Keratinocyte (primary cell): ENCODE results near the gene PRKCA. TPM values are rescaled to one million over a fixed set of nuclear protein-coding genes. Genes with fewer than 3 reads are reported as not detected.

Experiments
- DNase-seq: peaks from one replicate; pipeline ENCODE4 v3.0.0-alpha.2; 2011; ENCODE audit warnings: low read depth, missing footprints, low spot score
- FAIRE-seq: peaks from 2 replicates; lab custom pipeline; 2011; peaks lifted over from hg19 to GRCh38; lab: Jason Lieb, UNC
- H2AFZ ChIP-seq: 2 replicates; pipeline ENCODE4 v1.6.0; 2012; ENCODE audit warnings: low read length, control low read depth, inconsistent platforms; ENCODE audit not compliant: control insufficient read depth
- H3K27ac ChIP-seq: 2 replicates; pipeline ENCODE4 v1.5.1; 2011; ENCODE audit warnings: low read length; ENCODE audit not compliant: control insufficient read depth, insufficient read depth
- H3K27me3 ChIP-seq: 3 replicates; pipeline ENCODE4 v1.6.0; 2011; ENCODE audit warnings: low read length; ENCODE audit not compliant: control insufficient read depth, insufficient read depth; ENCODE audit errors: extremely low read depth
- H3K36me3 ChIP-seq, 2 experiments: 2 replicates in 1 of 2; 3 replicates in 1 of 2; pipeline ENCODE4 v1.5.1; 2011; ENCODE audit warnings: low read length in 2 of 2, mild to moderate bottlenecking in 1 of 2; ENCODE audit not compliant: control insufficient read depth in 2 of 2, insufficient read depth in 2 of 2; ENCODE audit errors: extremely low read depth in 1 of 2
- H3K4me1 ChIP-seq: 3 replicates; pipeline ENCODE4 v1.5.1; 2011; ENCODE audit warnings: low read length; ENCODE audit not compliant: control insufficient read depth, insufficient read depth; ENCODE audit errors: extremely low read depth
- H3K4me2 ChIP-seq: 3 replicates; pipeline ENCODE4 v1.6.0; 2011; ENCODE audit warnings: low read depth, low read length; ENCODE audit not compliant: control insufficient read depth, insufficient read depth; ENCODE audit errors: extremely low read depth
- H3K4me3 ChIP-seq, 3 experiments: fragments of 200-600 bp in 1 of 3; sonication (generic) in 1 of 3; 2 replicates in 2 of 3; 3 replicates in 1 of 3; pipeline ENCODE4 v1.5.1; 2011 to 2016; ENCODE audit warnings: low read length in 3 of 3, mild to moderate bottlenecking in 3 of 3, control low read depth in 2 of 3, inconsistent platforms in 1 of 3, low read depth in 1 of 3, mixed read lengths in 1 of 3, mixed run types in 1 of 3, moderate library complexity in 1 of 3; ENCODE audit not compliant: control insufficient read depth in 2 of 3, insufficient read depth in 2 of 3; ENCODE audit errors: extremely low read depth in 1 of 3
- H3K79me2 ChIP-seq: 2 replicates; pipeline ENCODE4 v1.6.0; 2012; ENCODE audit warnings: low read length; ENCODE audit not compliant: control insufficient read depth, insufficient read depth
- H3K9ac ChIP-seq: 3 replicates; pipeline ENCODE4 v1.6.0; 2011; ENCODE audit warnings: low read length; ENCODE audit not compliant: control insufficient read depth, insufficient read depth; ENCODE audit errors: extremely low read depth
- H3K9me1 ChIP-seq: 3 replicates; pipeline ENCODE4 v1.6.0; 2011; ENCODE audit warnings: low read length; ENCODE audit not compliant: control insufficient read depth, insufficient read depth; ENCODE audit errors: extremely low read depth
- H3K9me3 ChIP-seq: 2 replicates; pipeline ENCODE4 v1.5.1; 2012; ENCODE audit warnings: low read depth, low read length; ENCODE audit not compliant: control insufficient read depth
- H4K20me1 ChIP-seq: 3 replicates; pipeline ENCODE4 v1.6.0; 2011; ENCODE audit warnings: low read length; ENCODE audit not compliant: control insufficient read depth, insufficient read depth; ENCODE audit errors: extremely low read depth
- CTCF ChIP-seq, 3 experiments: IDR thresholded peaks in 1 of 3; conservative IDR thresholded peaks in 1 of 3; optimal IDR thresholded peaks in 1 of 3; 2 replicates in 2 of 3; 3 replicates in 1 of 3; pipeline versions ENCODE3 to v1.5.1; 2011; ENCODE audit warnings: low read length in 3 of 3, mild to moderate bottlenecking in 3 of 3, moderate library complexity in 2 of 3, control low read depth in 1 of 3, inconsistent platforms in 1 of 3; ENCODE audit not compliant: insufficient read depth in 2 of 3; ENCODE audit errors: extremely low read depth in 1 of 3
- EZH2 ChIP-seq: IDR thresholded peaks from one replicate; pipeline ENCODE4 v1.6.1; 2012; ENCODE audit warnings: inconsistent platforms, mild to moderate bottlenecking, low read length, moderate library complexity
- dilution Hi-C: fragments of 300-500 bp; cut with MboI; formaldehyde crosslinking; loops from one replicate; pipeline ENCODE4 v1.7.0; 2020; ENCODE audit warnings: low sequenced_read_pairs; ENCODE audit not compliant: extremely low pct_ligation_motif_present
- polyA plus RNA-seq, 5 experiments: library from polyadenylated mRNA; depleted of rRNA in 3 of 5; stranded (reverse) in 3 of 5; stranded (forward) in 1 of 5; unstranded in 1 of 5; fragments of >200 nt; gene quantifications; 1 replicate in 1 of 5; 2 replicates in 3 of 5; 3 replicates in 1 of 5; pipeline versions ENCODE4 v1.2.1 to v1.2.3, GENCODE V29; 2011 to 2012; ENCODE audit warnings: missing spikeins in 2 of 5, low read depth in 1 of 5, low replicate concordance in 1 of 5

The PRKCA gene
- polyA plus RNA-seq, 1 donor (not counting 4 experiments of a cell fraction or from before 2014, with no cell fraction given) = 3.6 TPM

GRCh38 chr17:66557886-66558285, 255.5 kb downstream of the PRKCA start:
- no peaks in the 10 kb centered on the region for H3K9me1 ChIP-seq
- H3K9ac ChIP-seq = no peak overlapping the region
- no peaks in the 10 kb centered on the region for H3K36me3 ChIP-seq
- no peak overlapping the region for H2AFZ ChIP-seq
- dilution Hi-C loops = no loop called here
- DNase-seq (no peak), FAIRE-seq (no peak)
- no peaks in the 10 kb centered on the region for H4K20me1 ChIP-seq
- H3K4me1 ChIP-seq = no peaks in the 10 kb centered on the region
- TF ChIP-seq EZH2 (no peak), CTCF (optimal IDR thresholded peaks at IDR 0.05 in 1 of 3, IDR thresholded peaks at IDR 0.05 in 1 of 3, conservative IDR thresholded peaks at IDR 0.05 in 1 of 3; ENCODE audit: extremely low read depth in 1 of 3, insufficient read depth in 2 of 3, low read length in 3 of 3) (no peak)
- H3K4me2 ChIP-seq = no peak overlapping the region
- H3K79me2 ChIP-seq = no peaks in the 10 kb centered on the region
- H3K9me3 ChIP-seq = no peaks in the 10 kb centered on the region
- H3K27me3 ChIP-seq = no peaks in the 10 kb centered on the region
- no peak overlapping the region for H3K4me3 ChIP-seq
- H3K27ac ChIP-seq = no peak overlapping the region

- H3K4me3 ChIP-seq = no peak overlapping the region
- FAIRE-seq (no peak), DNase-seq (no peak)
- no peaks in the 10 kb centered on the region for H3K79me2 ChIP-seq
- no peak overlapping the region for H2AFZ ChIP-seq
- H3K4me1 ChIP-seq = no peaks in the 10 kb centered on the region
- dilution Hi-C loops = no loop called here
- H3K9me3 ChIP-seq = no peaks in the 10 kb centered on the region
- no peak overlapping the region for H3K27ac ChIP-seq
- H3K27me3 ChIP-seq = no peaks in the 10 kb centered on the region
- no peaks in the 10 kb centered on the region for H3K36me3 ChIP-seq
- TF ChIP-seq CTCF (optimal IDR thresholded peaks at IDR 0.05 in 1 of 3, IDR thresholded peaks at IDR 0.05 in 1 of 3, conservative IDR thresholded peaks at IDR 0.05 in 1 of 3; ENCODE audit: extremely low read depth in 1 of 3, insufficient read depth in 2 of 3, low read length in 3 of 3) (no peak), EZH2 (no peak)
- H3K9ac ChIP-seq = no peak overlapping the region
- H3K9me1 ChIP-seq = no peaks in the 10 kb centered on the region
- no peaks in the 10 kb centered on the region for H4K20me1 ChIP-seq
- H3K4me2 ChIP-seq = no peak overlapping the region
Measured at GRCh38 chr17:66560691-66561090, 258.3 kb downstream of the PRKCA start.
